Posterior vena cava (tissue), 2 donors: Measurements from ENCODE around the gene TMUB1. TPM values are rescaled to one million over a fixed set of nuclear protein-coding genes. Genes with fewer than 3 reads are reported as not detected.
A peak's percentile ranks its signal among the peaks of the same experiment; 100 is the strongest.

ENCODE experiments used
- DNase-seq: peaks from one replicate; pipeline ENCODE4 v3.0.0-alpha.2; 2020; ENCODE audit warnings: low spot score
- intact Hi-C, 2 donors: fragments of 100-400 bp; cut with DNase I; formaldehyde crosslinking; loops; one replicate each; pipeline versions ENCODE4 v1.14.1 to v1.14.2; 2022 to 2023
- long read RNA-seq, 2 donors: library from polyadenylated mRNA; unstranded; transcript quantifications; one replicate each; pipeline ENCODE4 v2.0.0, GENCODE V29; 2020 to 2021
- total RNA-seq, 2 donors: library from RNA; stranded (reverse); fragmentation: NEBNext Ultra II Directional; extraction: Animal tissue kit (Norgen Biotek cat#: 25700); gene quantifications; one replicate each; pipeline ENCODE4 v1.2.1, GENCODE V29; 2021
- donor health status: DM: yes; HTN: yes; CAD: no.
- donor health status: DM: yes; HTN: yes; CAD: no.

Gene TMUB1, protein sequence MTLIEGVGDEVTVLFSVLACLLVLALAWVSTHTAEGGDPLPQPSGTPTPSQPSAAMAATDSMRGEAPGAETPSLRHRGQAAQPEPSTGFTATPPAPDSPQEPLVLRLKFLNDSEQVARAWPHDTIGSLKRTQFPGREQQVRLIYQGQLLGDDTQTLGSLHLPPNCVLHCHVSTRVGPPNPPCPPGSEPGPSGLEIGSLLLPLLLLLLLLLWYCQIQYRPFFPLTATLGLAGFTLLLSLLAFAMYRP
- total RNA-seq: 10 to 100 TPM; 27.4 to 27.7 TPM
- long read RNA-seq, donor 1, transcript TMUB1-201 (3 exons, 1,353 nt): major isoform, 9 of 13 reads
- long read RNA-seq, donor 1, partial matches to known transcripts: 0 of 13 reads
- long read RNA-seq, donor 1, other reads (novel, unspliced or antisense): 0 of 13 reads
- long read RNA-seq, donor 2, transcript TMUB1-201 (3 exons, 1,353 nt): major isoform, 21 of 23 reads
- long read RNA-seq, donor 2, partial matches to known transcripts: 0 of 23 reads
- long read RNA-seq, donor 2, other reads (novel, unspliced or antisense): 0 of 23 reads

DNA sequence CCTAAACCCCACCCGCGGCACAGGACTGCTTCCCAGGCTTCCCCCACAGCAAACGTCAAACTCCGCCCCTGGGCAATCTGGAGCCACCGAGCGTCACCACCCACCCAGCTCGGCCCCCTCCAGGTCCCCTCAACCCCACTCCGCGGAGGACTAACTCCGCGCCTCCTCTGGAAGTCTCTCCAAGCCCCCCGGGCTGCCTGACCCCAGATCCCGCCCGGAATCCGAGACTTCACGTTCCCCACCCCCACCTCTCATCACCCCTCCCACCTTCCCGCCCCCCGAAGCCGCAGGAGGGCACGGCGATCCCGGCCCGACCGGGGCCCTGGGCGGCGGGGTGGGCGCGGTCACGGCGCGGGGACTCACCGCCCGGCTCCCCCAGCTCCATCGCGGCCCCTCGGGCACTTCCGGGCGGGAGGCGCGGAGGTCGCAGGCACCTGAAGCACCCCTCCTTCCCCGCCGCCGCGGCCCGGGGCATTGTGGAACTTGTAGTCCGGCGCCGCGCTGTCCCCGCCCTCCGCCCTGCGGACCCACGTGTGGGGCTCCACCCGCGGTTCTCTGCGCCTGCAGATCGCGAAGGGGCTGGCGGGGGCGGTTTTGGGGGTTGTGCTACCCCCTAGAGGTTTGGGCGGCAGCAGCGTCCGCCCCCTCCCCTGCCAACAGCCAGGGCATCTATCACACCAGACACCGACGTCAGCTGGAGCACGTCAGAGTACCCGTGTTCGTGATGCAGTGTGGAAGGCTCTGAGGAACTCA, at the start of gene TMUB1:
TMUB1 (minus strand) TSS at position 423 of the 753 bp plus-strand sequence. CDS start 930 bp downstream, outside the sequence.
- intact Hi-C loops: no loop called here
- peak; percentile 94 for DNase-seq

DNA sequence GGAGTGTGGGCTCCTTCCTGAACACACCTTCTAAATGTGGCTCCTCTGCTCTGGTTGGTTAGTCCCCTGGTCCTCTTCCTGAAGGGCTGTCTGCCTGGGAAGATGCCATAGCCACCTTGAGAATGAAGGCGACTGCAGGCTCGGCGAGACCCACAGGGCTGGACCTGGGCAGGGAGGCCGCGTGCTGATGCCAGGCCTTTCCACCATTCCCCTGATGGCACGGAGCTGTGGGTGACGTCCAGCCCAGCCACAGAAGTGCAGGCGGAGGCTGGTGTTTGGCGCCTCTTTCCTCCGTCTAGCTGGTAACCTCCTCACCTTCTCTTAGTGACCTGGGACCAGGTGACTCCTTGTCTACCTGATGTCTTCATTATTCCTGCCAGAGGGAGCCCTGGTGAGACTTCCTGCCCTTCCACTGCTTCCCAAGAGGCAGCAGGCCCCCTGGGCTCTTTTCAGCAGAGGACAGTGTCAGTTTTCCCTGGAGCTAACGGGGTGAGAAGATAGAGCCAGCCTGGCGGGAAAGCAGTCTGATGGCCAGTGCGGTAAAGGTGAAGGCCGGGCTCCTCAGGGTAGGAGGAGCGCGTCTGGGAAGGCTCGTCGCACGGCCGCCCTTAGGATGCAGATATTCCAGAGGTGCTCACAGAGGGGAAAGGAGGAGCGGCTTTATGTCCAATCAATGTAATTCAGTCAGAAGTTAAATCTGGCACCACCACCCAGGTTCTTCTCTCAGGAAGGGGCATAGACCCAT, 49.3 kb upstream of the TMUB1 start:
- intact Hi-C loops: loop anchor here in 1 of 2 donors (10.0 kb wide), 1 partner anchor 82 kb away; the partner anchor contains the start of gene H2BK1
- no peak for DNase-seq

DNA sequence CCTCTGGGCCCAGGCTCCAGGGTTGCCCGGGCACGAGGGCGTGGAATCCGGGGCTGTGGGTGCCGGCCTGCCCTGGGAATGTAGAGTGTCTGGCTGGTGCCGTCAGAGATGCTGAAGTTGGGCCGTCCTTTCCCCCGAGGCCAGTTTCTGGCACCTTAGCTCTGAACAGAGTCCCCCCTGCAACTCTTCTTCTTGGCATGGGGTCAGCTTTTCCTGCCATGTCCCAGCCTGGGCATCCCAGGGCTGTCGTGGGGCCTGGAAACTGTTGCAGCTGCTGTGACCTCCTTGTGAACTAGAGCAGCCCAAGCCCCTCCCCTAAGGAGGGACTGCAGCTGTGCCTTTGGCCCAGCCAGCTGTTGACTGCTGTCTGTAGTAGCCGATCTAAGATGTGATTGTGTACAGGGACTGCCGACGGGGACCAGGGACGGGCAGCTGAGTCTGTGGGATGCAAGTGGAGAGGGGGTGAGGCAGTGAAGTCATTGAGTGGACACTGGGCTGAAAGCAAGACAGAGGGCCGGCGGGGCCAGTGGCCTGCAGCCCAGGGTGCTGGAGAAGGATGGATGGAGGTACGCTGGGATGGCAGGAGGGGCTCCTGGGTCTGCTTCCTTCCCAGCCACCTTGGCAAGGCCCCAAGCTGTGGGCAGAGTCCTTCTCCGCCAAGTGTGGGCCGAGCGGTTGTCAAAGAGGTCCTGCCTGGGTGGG, 48.5 kb upstream of the TMUB1 start:
- intact Hi-C loops: loop anchor here in 1 of 2 donors (10.0 kb wide), 1 partner anchor 83 kb away; the partner anchor contains the start of gene H2BK1
- no peak for DNase-seq

DNA sequence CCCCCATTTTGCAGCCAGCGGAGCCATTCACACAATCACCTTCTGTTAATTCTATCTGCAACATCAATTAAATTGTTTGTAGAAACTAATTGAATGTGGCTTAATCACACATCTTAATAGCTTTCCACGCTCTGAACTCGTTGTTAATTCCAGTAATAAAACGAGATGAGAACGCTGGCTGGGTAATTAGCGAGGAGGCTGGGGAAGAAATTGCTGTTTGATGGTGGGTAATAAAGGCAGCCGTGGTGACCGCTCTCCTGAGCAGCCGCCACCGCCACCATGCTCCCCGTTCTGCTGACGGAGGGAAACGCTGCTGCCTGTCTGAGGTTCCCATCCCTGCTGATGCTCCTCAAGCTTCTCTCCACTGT, 47.9 kb upstream of the TMUB1 start:
- no peak for DNase-seq
- intact Hi-C loops: loop anchor here in 1 of 2 donors (10.0 kb wide), 1 partner anchor 84 kb away; the partner anchor contains the start of gene H2BK1

DNA sequence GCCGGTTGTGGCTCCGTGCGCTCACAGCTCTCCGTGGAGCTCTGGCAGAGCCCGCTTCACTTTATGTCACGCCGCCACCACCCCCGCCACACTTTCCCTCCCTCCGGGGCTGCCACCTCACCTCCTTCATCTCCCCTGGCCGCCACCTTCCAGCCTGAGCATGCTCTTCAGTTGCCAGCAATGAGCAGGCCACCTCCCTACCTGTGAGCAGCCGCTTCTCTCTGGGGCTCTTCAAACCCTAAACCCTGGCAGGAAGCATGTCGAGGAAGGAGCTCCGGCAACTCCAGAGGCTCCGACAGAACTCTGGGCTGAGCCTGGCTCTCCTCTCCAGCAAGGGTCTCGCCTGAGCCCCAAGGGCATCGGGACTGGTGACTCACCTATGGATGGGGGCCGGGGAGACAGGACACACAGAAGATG, 47.5 kb upstream of the TMUB1 start:
- DNase-seq: no peak
- intact Hi-C loops: loop anchor here in 1 of 2 donors (10.0 kb wide), 1 partner anchor 84 kb away; the partner anchor contains the start of gene H2BK1

DNA sequence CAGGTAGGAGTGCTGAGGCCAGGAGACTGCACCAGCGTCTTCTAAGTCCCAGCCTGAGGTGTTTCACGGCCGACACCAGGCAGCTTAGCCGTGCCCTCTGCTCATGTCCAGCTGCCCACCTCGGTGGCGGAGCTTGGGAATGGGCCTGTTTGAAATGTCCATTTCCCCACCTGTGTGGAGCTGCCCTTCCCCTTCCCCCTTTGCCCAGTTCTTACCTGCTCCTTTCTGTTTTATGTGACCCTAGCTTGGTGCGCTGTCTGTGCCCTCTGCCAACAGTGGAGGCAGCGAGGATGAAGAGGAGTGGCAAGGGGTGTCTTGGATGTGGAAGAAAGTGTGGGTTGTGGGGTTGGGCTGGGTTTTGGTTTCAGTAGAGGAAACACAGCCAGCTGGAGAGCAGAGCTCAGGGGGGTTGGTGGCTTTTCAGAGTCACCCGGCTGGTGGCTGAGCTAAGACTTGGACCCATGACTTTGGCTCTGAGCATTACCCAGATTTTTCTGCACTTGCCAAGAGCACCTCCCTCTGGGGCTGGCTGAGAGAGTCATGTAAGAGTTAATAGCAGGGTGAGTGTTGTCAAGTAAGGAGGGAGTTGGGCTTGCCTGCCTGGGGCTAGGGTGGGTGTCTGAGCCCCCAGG, 46.8 kb upstream of the TMUB1 start:
- intact Hi-C loops: loop anchor here (5.0 to 10.0 kb wide), 2 partner anchors 42 to 85 kb away; partner anchors contain the start of gene H2BK1 (in 1 of the 2)

DNA sequence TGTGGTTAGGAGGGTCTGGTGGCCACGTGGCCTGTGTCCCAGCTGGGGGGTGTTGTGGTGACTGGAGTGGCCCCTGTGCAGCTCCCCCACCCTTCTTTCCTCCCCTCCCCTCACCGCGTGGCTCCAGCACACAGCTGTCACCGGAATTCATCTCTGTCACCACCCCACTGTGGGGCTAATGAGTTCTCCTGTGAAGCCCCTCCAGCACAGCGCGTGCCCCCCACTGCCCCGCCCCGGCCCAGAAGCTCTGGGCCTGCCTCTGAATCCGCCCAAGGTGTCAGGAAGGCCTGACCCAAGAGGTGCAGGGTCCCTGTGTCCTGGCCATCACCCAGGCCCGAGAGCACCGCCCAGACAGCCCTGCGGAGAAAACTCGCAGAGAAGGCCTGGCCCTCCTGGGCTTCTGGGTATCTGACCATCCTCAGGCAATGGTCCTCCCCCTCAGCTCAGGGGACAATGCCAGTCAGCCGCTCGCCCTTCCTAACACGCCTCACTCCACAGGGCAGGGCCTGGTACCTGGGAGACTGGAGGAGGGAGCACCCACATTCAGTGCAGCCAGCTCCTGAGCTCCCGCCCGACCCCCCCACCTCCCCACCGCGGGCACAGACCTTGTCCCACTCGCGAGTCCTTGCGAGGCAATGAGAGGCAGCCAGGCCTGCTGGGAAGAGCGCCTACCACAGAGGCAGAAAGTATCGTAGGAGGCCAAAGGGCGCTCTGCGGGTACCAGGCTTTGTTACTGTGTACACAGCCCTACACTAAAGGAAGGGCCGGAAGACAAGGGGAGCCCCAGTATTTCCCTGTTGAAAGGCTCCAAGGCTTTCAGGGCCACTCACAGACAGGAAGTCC, 46.0 kb upstream of the TMUB1 start:
- intact Hi-C loops: loop anchor here in 1 of 2 donors (5.0 kb wide), 1 partner anchor 43 kb away; no protein-coding TSS in a partner anchor
- DNase-seq: no peak

More for the DNA sequence above, 46.8 kb upstream of the TMUB1 start:
- no peak for DNase-seq

DNA sequence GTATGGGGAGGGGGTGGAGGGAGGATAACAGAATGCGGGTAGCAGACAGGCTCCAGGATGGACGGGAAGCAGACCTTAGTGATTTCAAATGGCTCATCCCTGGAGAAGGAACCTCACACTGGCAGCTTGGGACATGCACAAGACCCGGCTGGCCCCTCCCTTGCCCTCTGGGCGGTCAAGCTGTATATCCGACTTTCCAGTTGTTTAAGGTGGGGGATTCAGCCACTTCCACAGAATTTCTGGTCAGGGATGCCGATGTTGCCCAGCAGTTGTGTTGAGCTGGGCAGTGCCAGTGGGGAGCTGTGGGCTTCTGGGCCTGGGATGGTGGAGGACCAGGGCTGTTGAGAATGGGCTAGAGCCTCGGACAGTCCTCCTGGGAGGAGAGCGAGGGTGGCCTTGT, 45.4 kb upstream of the TMUB1 start:
- intact Hi-C loops: loop anchor here in 1 of 2 donors (5.0 kb wide), 1 partner anchor 44 kb away; no protein-coding TSS in a partner anchor
- no peak for DNase-seq

DNA sequence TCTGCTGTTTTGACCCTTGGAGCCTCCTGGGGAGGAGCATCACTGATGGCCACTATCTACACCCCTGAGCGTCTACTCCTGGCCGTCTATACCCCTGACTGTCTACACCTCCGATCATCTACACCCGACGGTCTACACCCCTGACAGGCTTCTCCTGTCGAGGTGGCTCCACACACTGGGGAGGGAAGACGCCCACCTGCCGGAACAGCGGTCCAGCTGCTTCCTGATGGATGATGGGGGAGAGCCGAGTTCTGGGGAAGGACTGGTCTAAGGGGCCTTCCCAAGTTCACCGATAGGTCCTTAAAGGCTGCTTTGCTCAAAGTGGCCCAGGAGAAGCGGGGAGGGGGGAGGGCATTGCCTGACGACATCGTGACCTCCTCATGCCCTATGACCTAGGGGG, 44.9 kb upstream of the TMUB1 start:
- intact Hi-C loops: loop anchor here in 1 of 2 donors (5.0 kb wide), 1 partner anchor 44 kb away; no protein-coding TSS in a partner anchor
- no peak for DNase-seq

DNA sequence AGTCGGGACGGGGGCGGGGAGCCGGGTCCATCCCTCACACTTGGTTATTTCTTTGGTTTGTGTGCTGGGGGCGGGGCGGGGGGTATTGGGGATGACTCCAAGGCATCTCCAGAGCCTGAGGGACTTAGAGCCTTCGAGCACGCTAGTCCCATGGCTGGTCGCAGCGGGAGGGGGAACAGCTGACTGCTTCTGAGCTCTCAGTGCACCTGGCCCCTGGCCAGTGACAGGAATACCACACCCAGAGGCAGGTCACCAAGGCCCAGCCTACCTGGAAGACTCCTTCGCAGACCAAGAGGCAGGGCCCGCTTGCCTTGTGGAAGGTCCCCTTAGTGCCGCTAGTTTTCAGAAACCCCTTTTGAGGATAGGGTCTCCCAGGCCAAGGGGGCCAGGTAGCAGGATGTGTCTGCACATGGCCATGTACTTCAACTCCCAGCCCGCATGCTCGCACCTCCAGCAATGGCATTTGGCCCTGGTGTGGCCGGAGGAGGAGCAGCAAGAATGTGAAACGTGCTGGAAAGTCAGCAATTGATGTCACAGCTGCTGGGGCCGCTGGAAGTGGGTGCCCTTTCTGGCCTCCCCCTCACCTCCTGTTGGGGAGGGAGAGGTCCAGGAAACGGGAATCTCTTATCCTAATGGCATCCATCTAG, 43.3 kb upstream of the TMUB1 start:
- DNase-seq: no peak
- intact Hi-C loops: loop anchor here in 1 of 2 donors (5.0 kb wide), 1 partner anchor 46 kb away; no protein-coding TSS in a partner anchor

DNA sequence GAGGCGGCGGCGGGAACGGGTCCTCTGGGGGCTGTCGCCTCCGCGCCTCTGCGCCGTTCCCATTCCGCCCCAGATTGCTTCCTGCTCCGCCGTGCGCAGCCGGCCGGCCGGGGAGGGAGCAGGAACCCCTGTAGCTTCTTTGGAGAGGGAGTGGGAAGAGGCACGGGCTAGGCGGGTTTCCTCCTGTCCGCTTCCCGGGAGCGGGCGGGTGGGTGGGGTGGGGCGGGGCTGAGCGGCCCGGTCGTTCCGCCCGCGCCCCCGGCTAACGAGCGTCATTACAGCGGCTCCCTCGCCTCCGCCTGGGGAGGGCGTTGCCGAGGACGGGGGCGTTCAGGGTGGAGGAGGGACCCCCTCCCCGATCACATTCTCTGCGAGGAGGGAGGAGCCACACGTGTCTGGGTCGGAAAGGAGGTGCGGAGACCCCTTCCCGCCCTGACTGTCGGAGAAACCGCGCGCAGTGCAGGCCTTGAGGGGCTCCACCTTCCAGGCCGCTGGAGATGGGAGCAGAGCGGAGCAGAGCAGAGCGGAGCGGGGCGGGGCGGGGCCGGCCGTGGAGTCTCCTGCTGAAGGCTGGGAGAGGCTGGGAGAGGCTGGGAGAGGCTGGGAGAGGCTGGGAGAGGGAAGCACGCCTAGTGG, 42.7 kb upstream of the TMUB1 start:
- no peak for DNase-seq

DNA sequence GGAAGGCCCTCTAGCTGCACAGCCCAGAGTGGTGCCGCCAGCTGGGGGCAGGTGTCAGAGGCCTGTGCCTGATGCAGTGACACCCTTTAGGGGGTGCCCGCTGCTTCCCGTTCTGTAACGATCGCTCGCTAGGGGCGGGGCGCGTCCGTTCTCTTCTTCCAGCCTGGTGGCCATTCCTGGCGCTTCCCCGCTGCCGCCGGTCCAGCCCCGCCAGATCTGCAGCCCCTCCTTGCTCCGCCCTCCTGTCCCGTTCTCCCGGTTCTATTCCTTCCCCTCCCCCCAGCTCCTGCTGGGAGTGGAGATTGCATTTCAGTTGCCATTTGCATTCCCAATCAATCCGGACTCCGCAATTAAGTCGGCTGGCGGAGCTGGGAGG, 42.2 kb upstream of the TMUB1 start:
- intact Hi-C loops: loop anchor here (2.0 to 5.0 kb wide), 2 partner anchors 43 to 47 kb away; no protein-coding TSS in a partner anchor
- DNase-seq: no peak

More for the DNA sequence above, 42.7 kb upstream of the TMUB1 start:
- intact Hi-C loops: loop anchor here (2.0 to 5.0 kb wide), 2 partner anchors 43 to 46 kb away; no protein-coding TSS in a partner anchor

DNA sequence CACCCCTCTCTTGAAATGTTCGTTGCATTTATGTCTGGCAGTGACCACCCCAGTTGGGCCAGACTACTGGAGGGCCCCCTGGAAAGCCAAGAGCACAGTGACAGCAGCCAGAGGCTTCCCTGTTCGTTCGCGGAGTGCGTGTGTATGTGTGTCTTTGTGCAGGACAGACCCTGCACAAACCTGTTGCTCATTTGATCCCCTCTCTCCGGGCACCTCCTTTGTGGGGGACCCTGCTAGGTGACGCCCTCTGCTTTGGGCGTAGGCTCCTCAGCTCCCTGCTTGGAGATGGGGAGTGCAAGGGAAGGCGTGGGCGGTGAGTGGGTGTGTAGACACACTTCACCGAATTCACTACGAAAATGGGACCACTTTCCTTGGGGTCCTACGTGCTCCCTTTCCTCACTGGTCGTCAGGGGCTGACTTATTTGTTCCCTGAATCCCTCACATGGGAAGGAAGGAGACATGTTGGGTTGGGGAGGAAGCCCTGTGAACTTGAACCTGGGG, 41.7 kb upstream of the TMUB1 start:
- intact Hi-C loops: loop anchor here (2.0 to 5.0 kb wide), 3 partner anchors 44 to 177 kb away; no protein-coding TSS in a partner anchor
- no peak for DNase-seq

DNA sequence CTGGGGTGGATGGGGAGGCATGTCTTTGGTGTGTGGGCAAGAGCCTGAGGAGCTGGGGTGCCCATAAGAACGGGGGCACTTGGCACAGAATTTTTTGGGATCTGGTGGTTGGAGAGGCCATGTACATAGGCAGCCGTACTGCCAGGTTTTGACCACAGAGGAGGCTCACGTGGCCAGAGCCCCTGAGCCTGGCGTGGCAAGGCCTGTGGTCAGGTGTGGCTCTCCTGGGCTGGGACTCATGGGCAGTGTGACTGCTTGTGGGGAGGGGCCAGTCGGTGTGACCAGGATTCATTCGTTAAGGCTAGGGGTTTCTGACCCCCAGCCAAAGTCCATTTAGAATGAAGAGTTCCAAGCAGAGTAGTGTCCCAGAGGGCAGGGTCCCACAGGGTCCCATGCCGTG, 41.2 kb upstream of the TMUB1 start:
- no peak for DNase-seq
- intact Hi-C loops: loop anchor here in 1 of 2 donors (2.0 to 5.0 kb wide), 2 partner anchors 44 to 178 kb away; no protein-coding TSS in a partner anchor

DNA sequence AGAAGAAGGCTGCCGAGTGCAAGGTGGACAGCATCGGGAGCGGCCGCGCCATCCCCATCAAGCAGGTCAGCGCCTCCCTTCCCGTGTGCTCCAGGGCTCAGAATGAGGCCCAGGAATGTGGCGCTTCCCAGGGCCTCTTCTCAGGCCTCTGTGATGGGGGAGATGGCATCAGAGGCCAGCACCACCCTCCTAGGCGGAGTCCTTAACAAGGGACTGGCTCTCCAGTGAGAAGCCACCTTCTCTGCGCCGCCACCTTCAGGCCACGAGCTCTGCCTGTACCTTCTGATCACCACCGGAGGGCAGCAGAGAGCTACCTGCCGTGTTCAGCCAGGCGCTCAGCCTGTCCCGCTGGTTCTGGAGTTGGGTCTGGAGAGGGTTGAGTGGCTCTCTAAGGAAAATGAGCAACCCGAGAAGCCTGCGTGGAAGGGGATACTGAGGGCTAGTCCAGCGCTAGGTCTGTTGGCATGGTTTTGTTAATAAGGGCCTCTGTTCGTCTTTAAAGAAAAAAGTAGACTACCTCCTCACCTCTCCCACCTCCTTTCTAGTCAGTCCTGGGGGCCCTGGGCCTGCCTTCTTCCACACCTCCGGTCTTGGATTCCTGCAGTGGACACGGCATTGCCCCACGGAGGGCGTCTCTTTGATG, 40.6 kb upstream of the TMUB1 start:
- intact Hi-C loops: loop anchor here in 1 of 2 donors (2.0 to 5.0 kb wide), 2 partner anchors 45 to 178 kb away; no protein-coding TSS in a partner anchor
- DNase-seq: peak; percentile 94
